Activated CD8-positive, alpha-beta memory T cell treated with anti-CD3 and anti-CD28 coated beads, Interleukin-2, amount 50 U/mL, for 24 hours (primary cell): ENCODE results near the gene POLR3H.

Experiments
- DNase-seq: peaks from one replicate; pipeline ENCODE4 v3.0.0-alpha.2; 2020; ENCODE audit errors: extremely low read depth

The POLR3H gene

DNA sequence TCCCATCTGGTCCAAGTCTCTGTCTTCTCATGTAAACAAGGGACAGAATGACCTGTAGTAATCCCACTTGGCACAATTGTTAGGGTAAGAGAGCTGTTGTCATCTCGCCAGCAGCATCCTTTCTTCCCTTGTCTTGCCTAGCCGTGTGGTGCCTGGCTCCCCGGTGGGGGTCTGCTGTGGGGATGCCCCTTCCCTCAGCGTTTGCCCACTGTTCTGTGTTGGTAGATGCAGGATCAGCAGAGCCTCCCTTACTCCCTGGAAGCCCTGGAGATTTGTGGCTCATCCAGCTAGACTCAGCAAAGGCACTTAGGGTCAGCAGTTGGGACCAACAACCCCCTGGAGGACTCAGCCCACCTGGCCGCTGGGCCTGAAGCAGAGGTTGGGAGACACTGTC, 62.3 kb downstream of the POLR3H start:
- no peak for DNase-seq

DNA sequence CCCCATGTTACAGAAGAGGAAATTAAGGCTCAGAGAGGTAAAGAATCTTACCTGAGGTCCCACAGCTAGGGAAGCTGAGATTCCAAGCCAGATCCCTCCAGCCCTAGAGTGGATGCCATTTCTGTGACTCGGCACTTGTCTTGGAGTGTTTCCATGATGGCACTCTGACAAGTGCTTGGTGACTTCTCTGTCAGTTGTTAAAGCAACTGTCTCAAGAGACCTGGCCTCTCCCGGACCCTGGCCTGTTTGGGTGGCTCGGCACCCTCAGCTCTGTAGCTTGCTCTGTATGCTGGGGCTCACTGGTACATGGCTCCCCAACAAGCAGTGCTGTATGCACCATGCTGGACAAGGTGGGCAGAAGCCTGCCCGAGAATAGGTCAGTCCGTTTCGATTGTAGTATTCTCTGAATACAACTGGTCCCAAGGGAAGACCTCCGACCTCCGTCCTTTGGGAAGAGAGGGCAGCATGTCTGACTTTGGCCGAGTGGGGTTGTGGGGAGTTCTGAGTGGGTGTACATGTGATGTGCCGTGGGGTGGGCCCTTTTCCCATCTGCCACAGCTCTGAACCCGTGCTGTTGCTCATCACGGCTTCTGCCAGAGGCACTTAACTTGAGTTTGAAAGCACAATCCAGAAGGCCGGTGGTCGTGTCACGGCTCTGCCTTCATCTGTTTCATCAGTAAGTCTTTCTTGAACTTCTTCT, 63.0 kb downstream of the POLR3H start:
- no peak for DNase-seq

DNA sequence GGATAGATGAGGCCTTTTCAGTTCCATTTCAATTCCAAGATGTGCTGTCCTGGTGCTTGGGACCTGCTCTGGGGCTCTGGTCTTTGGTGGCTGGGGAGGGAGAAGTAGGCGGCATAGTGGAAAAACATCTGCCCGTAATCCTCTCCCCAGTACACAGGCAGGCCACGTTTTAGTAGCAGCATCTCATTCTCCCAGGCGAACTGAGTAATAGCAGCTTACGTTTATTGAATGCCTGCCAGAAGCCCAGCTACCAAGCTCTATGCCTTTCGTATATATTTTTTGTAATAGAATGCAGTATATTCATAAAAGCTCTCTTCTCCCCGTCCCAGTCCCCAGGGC, 63.9 kb downstream of the POLR3H start:
- no peak for DNase-seq

DNA sequence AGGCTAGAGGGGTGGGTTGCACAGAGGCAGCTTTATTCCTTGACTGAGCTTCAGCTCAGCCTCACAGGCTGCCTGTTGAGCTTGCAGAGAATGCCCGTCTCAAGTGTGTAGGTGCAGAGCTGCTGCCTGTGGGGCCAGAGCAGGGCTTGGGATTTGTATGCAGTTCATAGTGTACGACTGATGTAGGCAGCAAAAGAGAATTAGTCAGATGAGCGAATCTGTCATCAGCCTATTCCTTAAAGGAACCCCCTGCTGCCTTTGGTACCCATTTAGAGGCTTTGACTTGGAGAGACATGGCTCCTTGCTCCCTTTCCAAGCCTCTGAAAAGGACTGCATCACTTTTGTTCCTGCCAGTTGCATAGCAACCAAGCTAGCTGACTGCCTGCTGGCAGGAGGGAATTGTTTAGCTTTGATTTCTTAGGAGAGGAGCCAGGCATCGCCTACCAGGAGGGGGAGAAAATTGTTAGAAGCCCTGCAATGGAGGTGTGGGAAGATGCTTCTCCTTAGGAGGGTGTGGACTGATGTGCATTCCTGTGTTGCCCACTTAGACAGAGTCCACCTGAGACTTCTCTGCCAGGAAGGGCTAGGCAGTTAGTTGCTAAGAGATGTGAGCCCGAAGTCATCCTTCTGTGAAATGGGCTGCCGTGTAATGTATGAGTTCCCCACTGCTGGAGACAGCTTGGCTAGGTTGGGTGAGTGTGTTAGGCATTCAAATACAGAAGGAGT, 64.4 kb downstream of the POLR3H start:
- no peak for DNase-seq

DNA sequence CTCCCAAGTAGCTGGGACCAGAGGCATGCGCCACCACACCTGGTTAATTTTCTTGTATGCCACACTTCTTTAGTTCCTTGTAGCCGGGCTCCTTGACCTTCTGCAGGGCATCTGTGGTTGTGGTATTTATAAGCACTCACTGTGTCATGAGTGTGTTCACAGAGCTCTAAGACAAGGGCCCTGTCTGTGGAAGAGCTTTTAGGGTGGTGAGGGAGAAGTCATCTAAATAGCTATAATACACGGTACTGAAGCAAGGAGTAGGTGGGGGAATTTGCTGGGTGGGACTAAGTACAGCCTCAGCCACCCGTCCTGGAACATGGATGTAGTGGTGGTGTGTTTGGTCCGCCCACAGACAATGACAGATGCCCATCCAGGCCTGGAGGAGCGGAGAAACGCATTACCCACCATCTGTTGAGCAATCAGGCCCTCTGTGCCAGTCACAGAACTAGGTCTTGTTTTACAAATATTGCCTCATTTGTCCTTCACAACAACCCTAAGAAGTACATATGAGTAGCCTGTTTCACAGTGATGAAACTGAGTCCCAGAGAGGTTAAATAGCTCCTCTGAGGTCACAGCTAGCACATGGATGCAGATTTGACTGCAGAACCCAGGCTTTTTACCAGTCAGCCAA, 65.3 kb downstream of the POLR3H start:
- no peak for DNase-seq

DNA sequence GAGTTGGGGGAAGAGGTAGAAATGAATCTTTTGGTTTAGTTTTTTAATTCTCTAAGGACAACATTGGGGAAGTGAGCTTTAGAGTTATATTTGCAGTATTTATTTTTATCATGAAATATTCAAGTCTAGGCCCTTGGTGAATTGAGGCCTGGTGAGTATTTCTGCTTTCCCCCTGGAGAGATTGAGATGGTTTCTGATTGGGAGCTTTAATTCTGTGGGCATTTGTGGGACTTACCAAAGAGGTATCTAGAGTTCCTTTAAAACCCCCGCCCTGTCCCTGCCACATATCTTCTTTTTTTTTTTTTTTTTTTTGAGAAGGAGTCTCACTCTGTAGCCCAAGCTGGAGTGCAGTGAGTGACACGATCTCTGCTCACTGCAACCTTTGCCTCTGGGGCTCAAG, 65.8 kb downstream of the POLR3H start:
- DNase-seq = no peak
